Neural cell (in vitro differentiated cells): ENCODE data around the gene ACTA2. TPM values are rescaled to one million over a fixed set of nuclear protein-coding genes. Genes with fewer than 3 reads are reported as not detected.

Experiments
- H2AFZ ChIP-seq: fragments of 200-600, 300-800 bp; sonication (generic), shearing (Covaris generic); 2 replicates; pipeline ENCODE4 v1.6.0; 2014; ENCODE audit warnings: low read depth, mild to moderate bottlenecking, antibody characterized with exemption, low read length, moderate library complexity
- H3F3A ChIP-seq: fragments of 200-600 bp; shearing (Covaris generic); 2 replicates; pipeline ENCODE4 v1.6.1; 2016; ENCODE audit warnings: mild to moderate bottlenecking, moderate library complexity, mixed read lengths, antibody characterized with exemption, low read length; ENCODE audit not compliant: insufficient read depth, poor library complexity, severe bottlenecking
- H3K27ac ChIP-seq: fragments of 200-600, 300-800 bp; sonication (generic), shearing (Covaris generic); 2 replicates; pipeline ENCODE4 v1.5.1; 2014; ENCODE audit warnings: mild to moderate bottlenecking, low read length, moderate library complexity
- H3K27me3 ChIP-seq: fragments of 300-800, 200-600 bp; sonication (generic), shearing (Covaris generic); 2 replicates; pipeline ENCODE4 v1.6.0; 2014; ENCODE audit warnings: mild to moderate bottlenecking, low read depth, low read length, moderate library complexity; ENCODE audit not compliant: insufficient read depth
- H3K36me3 ChIP-seq: fragments of 300-800, 200-600 bp; sonication (generic), shearing (Covaris generic); 2 replicates; pipeline ENCODE4 v1.5.1; 2014; ENCODE audit warnings: mild to moderate bottlenecking, antibody characterized with exemption, low read length, moderate library complexity; ENCODE audit not compliant: insufficient read depth
- H3K4me2 ChIP-seq: fragments of 300-800, 200-600 bp; sonication (generic), shearing (Covaris generic); 2 replicates; pipeline ENCODE4 v1.6.0; 2014; ENCODE audit warnings: mild to moderate bottlenecking, low read length
- H3K4me3 ChIP-seq: fragments of 300-800, 200-600 bp; sonication (generic), shearing (Covaris generic); 2 replicates; pipeline ENCODE4 v1.5.1; 2014; ENCODE audit warnings: mild to moderate bottlenecking, low read length, moderate library complexity
- H3K79me2 ChIP-seq: fragments of 200-600 bp; shearing (Covaris generic); replicated peaks from 2 replicates; pipeline ENCODE4 v1.6.0; 2014; ENCODE audit warnings: mild to moderate bottlenecking, low read length, moderate library complexity; ENCODE audit not compliant: insufficient read depth
- H3K9ac ChIP-seq: fragments of 300-800, 200-600 bp; sonication (generic), shearing (Covaris generic); 2 replicates; pipeline ENCODE4 v1.6.1; 2016; ENCODE audit warnings: mild to moderate bottlenecking, low read length, mixed read lengths
- H3K9me2 ChIP-seq: fragments of 200-600 bp; shearing (Covaris generic); 2 replicates; pipeline ENCODE4 v1.6.1; 2016; ENCODE audit warnings: mild to moderate bottlenecking, low read length, mixed read lengths; ENCODE audit not compliant: insufficient read depth
- H3K9me3 ChIP-seq: fragments of 200-600, 300-800 bp; sonication (generic), shearing (Covaris generic); 2 replicates; pipeline ENCODE4 v1.6.1; 2016; ENCODE audit warnings: mild to moderate bottlenecking, mixed run types, low read length, moderate library complexity, mixed read lengths
- H4K20me1 ChIP-seq: fragments of 200-600 bp; shearing (Covaris generic); 2 replicates; pipeline ENCODE4 v1.6.1; 2016; ENCODE audit warnings: mild to moderate bottlenecking, mixed run types; ENCODE audit not compliant: insufficient read depth
- EP300 ChIP-seq: fragments of 450-650 bp; conservative IDR thresholded peaks from 2 replicates; pipeline ENCODE4 v1.6.1; 2014; ENCODE audit warnings: antibody characterized with exemption, mild to moderate bottlenecking, moderate library complexity; ENCODE audit not compliant: poor library complexity, severe bottlenecking
- EZH2 ChIP-seq: fragments of 200-600, 300-800 bp; shearing (Covaris generic), sonication (generic); IDR thresholded peaks from 2 replicates; pipeline ENCODE4 v1.6.1; 2014; ENCODE audit warnings: antibody characterized with exemption, low read length, borderline replicate concordance, mild to moderate bottlenecking; ENCODE audit not compliant: insufficient read depth, poor library complexity, severe bottlenecking
- MXI1 ChIP-seq: fragments of 450-650 bp; conservative IDR thresholded peaks from 2 replicates; pipeline ENCODE4 v1.6.1; 2014; ENCODE audit warnings: antibody characterized with exemption, mild to moderate bottlenecking; ENCODE audit not compliant: poor library complexity, severe bottlenecking
- POLR2AphosphoS5 ChIP-seq: IDR thresholded peaks from 2 replicates; pipeline ENCODE4 v1.6.1; 2012
- RAD21 ChIP-seq: fragments of 450-650 bp; conservative IDR thresholded peaks from 2 replicates; pipeline ENCODE4 v1.6.1; 2014; ENCODE audit warnings: antibody characterized with exemption, mild to moderate bottlenecking, moderate library complexity
- SMC3 ChIP-seq: fragments of 450-650 bp; conservative IDR thresholded peaks from 2 replicates; pipeline ENCODE4 v1.6.1; 2014; ENCODE audit warnings: antibody characterized with exemption, mild to moderate bottlenecking, moderate library complexity; ENCODE audit not compliant: poor library complexity
- TAF1 ChIP-seq: IDR thresholded peaks from 2 replicates; pipeline ENCODE4 v1.6.1; 2012; ENCODE audit warnings: low read depth
- polyA plus RNA-seq: library from polyadenylated mRNA; depleted of rRNA; stranded (reverse); fragments of >200 nt; gene quantifications from 2 replicates; pipeline ENCODE4 v1.2.3, GENCODE V29; 2014
- TF ChIP-seq, protein P1 (sequence below): fragments of 450-650 bp; IDR thresholded peaks from 2 replicates; pipeline ENCODE4 v1.5.1; 2014; ENCODE audit warnings: antibody characterized with exemption, mild to moderate bottlenecking, moderate library complexity; ENCODE audit not compliant: poor library complexity, severe bottlenecking
- TF ChIP-seq, protein P2 (sequence below): IDR thresholded peaks from 2 replicates; pipeline ENCODE4 v1.6.1; 2012; ENCODE audit warnings: borderline replicate concordance

ACTA2 gene
- polyA plus RNA-seq, 1 donor from 2014 or later: 0.53 TPM

DNA sequence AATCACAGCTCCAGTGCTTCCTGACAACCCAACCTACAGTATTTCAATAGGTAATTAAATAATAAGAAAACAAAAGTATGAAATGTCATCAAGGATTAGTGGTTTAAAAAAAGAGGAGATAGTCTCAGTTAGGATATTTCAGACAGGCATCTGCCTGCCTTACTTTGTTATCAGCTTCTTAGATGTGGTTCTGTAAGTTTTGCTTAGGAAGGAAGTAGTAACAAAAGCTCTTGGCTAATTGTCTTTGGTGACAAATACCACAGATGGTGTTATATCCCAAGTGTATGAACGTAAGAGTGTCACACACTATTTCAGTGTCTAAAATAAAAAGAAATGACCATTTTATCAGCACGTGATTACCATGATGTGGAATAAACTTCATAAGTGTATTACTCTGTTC, 9.8 kb upstream of the ACTA2 start:
- Histone ChIP-seq H3K36me3 (no peaks in the 10 kb centered on the region), H3F3A (no peaks in the 10 kb centered on the region), H3K79me2 (no peaks in the 10 kb centered on the region), H2AFZ (no peak overlapping the region), H3K27ac (no peak overlapping the region), H4K20me1 (no peaks in the 10 kb centered on the region), H3K9ac (no peak overlapping the region), H3K4me2 (no peak overlapping the region), H3K9me2 (no peaks in the 10 kb centered on the region), H3K27me3 (no peaks in the 10 kb centered on the region), H3K4me3 (no peak overlapping the region), H3K9me3 (no peaks in the 10 kb centered on the region)
- TF ChIP-seq SMC3 (no peak), EP300 (no peak), MXI1 (no peak), POLR2AphosphoS5 (no peak), TAF1 (no peak), RAD21 (no peak), EZH2 (no peak)
- TF ChIP-seq, protein P1, sequence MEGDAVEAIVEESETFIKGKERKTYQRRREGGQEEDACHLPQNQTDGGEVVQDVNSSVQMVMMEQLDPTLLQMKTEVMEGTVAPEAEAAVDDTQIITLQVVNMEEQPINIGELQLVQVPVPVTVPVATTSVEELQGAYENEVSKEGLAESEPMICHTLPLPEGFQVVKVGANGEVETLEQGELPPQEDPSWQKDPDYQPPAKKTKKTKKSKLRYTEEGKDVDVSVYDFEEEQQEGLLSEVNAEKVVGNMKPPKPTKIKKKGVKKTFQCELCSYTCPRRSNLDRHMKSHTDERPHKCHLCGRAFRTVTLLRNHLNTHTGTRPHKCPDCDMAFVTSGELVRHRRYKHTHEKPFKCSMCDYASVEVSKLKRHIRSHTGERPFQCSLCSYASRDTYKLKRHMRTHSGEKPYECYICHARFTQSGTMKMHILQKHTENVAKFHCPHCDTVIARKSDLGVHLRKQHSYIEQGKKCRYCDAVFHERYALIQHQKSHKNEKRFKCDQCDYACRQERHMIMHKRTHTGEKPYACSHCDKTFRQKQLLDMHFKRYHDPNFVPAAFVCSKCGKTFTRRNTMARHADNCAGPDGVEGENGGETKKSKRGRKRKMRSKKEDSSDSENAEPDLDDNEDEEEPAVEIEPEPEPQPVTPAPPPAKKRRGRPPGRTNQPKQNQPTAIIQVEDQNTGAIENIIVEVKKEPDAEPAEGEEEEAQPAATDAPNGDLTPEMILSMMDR: no peak
- TF ChIP-seq, protein P2, sequence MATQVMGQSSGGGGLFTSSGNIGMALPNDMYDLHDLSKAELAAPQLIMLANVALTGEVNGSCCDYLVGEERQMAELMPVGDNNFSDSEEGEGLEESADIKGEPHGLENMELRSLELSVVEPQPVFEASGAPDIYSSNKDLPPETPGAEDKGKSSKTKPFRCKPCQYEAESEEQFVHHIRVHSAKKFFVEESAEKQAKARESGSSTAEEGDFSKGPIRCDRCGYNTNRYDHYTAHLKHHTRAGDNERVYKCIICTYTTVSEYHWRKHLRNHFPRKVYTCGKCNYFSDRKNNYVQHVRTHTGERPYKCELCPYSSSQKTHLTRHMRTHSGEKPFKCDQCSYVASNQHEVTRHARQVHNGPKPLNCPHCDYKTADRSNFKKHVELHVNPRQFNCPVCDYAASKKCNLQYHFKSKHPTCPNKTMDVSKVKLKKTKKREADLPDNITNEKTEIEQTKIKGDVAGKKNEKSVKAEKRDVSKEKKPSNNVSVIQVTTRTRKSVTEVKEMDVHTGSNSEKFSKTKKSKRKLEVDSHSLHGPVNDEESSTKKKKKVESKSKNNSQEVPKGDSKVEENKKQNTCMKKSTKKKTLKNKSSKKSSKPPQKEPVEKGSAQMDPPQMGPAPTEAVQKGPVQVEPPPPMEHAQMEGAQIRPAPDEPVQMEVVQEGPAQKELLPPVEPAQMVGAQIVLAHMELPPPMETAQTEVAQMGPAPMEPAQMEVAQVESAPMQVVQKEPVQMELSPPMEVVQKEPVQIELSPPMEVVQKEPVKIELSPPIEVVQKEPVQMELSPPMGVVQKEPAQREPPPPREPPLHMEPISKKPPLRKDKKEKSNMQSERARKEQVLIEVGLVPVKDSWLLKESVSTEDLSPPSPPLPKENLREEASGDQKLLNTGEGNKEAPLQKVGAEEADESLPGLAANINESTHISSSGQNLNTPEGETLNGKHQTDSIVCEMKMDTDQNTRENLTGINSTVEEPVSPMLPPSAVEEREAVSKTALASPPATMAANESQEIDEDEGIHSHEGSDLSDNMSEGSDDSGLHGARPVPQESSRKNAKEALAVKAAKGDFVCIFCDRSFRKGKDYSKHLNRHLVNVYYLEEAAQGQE: no peak

DNA sequence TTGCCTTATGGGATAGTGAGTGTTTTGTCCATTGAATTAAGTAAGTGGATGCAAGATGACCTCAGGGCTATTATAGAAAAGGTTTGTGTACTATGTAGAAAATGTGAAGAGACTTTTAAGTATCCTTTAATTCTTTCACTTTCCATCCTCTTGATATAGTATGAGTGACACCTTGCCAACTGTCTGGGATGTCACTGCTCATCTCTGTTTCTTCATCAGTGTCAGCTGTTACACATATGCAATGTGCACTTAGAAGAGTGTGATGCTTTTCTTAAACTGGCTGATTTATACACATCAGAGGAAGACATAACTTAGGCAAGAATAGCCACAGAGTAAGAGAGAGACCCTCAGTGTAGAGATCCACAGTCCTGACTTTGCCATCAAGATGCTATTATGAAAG, 8.7 kb upstream of the ACTA2 start:
- Histone ChIP-seq H2AFZ (no peak overlapping the region), H4K20me1 (no peaks in the 10 kb centered on the region), H3K27me3 (no peaks in the 10 kb centered on the region), H3K27ac (no peak overlapping the region), H3K9ac (no peak overlapping the region), H3K9me2 (no peaks in the 10 kb centered on the region), H3K4me3 (no peak overlapping the region), H3F3A (no peaks in the 10 kb centered on the region), H3K4me2 (no peak overlapping the region), H3K36me3 (no peaks in the 10 kb centered on the region), H3K9me3 (no peaks in the 10 kb centered on the region), H3K79me2 (no peaks in the 10 kb centered on the region)
- no peak for TF ChIP-seq EZH2
- no peak for TF ChIP-seq MXI1
- TF ChIP-seq SMC3: no peak
- peak; percentile 51 for TF ChIP-seq POLR2AphosphoS5
- TF ChIP-seq, protein P1: no peak
- no peak for TF ChIP-seq TAF1
- TF ChIP-seq EP300: peak; percentile 87
- TF ChIP-seq RAD21: no peak
- TF ChIP-seq, protein P2: no peak
